ENCODE data around the gene ANXA8L1. TPM values are rescaled to one million over a fixed set of nuclear protein-coding genes. Genes with fewer than 3 reads are reported as not detected.

Gene ANXA8L1
- not detected in 2 replicates for total RNA-seq

GRCh38 chr10:46375406-46375805 is at the start of gene ANXA8L1:
Gene ANXA8L1, plus strand, starts transcription at chr10:46375776. Its CDS starts 76 bp downstream, at chr10:46375852.

Other genes with a start within 250 kb of the ANXA8L1 start
- not detected in 2 replicates for gene ANTXRL, start 88.8 kb upstream of the ANXA8L1 start, total RNA-seq
- gene NPY4R, start 90.2 kb downstream of the ANXA8L1 start, total RNA-seq: not detected in 2 replicates
- gene GPRIN2, start 180.9 kb downstream of the ANXA8L1 start, total RNA-seq: not detected in 2 replicates
- gene SYT15, start 203.4 kb downstream of the ANXA8L1 start, total RNA-seq: not detected in 2 replicates

All from epithelial cell of umbilical artery (primary cell).